Fibroblast of lung (primary cell): ENCODE data around the gene AGBL4. TPM values are rescaled to one million over a fixed set of nuclear protein-coding genes. Genes with fewer than 3 reads are reported as not detected.

ENCODE experiments used
- DNase-seq, 2 donors: peaks; one replicate each; pipeline versions ENCODE4 v3.0.0 to v3.0.0-alpha.2; 2010; ENCODE audit warnings: low read depth in 2 of 2
- H2AFZ ChIP-seq: 2 replicates; pipeline ENCODE4 v1.5.1; 2012; ENCODE audit warnings: low read length, control low read depth, inconsistent platforms
- H3K27ac ChIP-seq: 2 replicates; pipeline ENCODE4 v1.5.1; 2011; ENCODE audit warnings: low read length, control low read depth; ENCODE audit not compliant: insufficient read depth
- H3K27me3 ChIP-seq: 2 replicates; pipeline ENCODE4 v1.5.1; 2011; ENCODE audit warnings: mild to moderate bottlenecking, low read length; ENCODE audit not compliant: control insufficient read depth, insufficient read depth
- H3K36me3 ChIP-seq: 2 replicates; pipeline ENCODE4 v1.5.1; 2011; ENCODE audit warnings: low read length; ENCODE audit not compliant: control insufficient read depth, insufficient read depth
- H3K4me1 ChIP-seq: 2 replicates; pipeline ENCODE4 v1.5.1; 2011; ENCODE audit warnings: low read length; ENCODE audit not compliant: control insufficient read depth, insufficient read depth; ENCODE audit errors: extremely low read depth
- H3K4me2 ChIP-seq: 2 replicates; pipeline ENCODE4 v1.5.1; 2011; ENCODE audit warnings: low read length, control low read depth; ENCODE audit not compliant: insufficient read depth; ENCODE audit errors: extremely low read depth
- H3K4me3 ChIP-seq, 4 experiments: fragments of 200-600 bp in 1 of 4; sonication (generic) in 1 of 4; replicated peaks in 1 of 4; 2 replicates each; pipeline ENCODE4 v1.5.1; 2011 to 2016; ENCODE audit warnings: low read length in 4 of 4, low read depth in 3 of 4, mild to moderate bottlenecking in 3 of 4, control low read depth in 2 of 4, inconsistent platforms in 1 of 4, mixed read lengths in 1 of 4; ENCODE audit not compliant: insufficient read depth in 1 of 4; ENCODE audit errors: control extremely low read depth in 1 of 4
- H3K79me2 ChIP-seq: 2 replicates; pipeline ENCODE4 v1.5.1; 2012; ENCODE audit warnings: mild to moderate bottlenecking, low read length, inconsistent platforms; ENCODE audit not compliant: control insufficient read depth, insufficient read depth
- H3K9ac ChIP-seq: 2 replicates; pipeline ENCODE4 v1.5.1; 2011; ENCODE audit warnings: mild to moderate bottlenecking, low read length, control low read depth; ENCODE audit not compliant: insufficient read depth
- H3K9me3 ChIP-seq: 2 replicates; pipeline ENCODE4 v1.5.1; 2012; ENCODE audit warnings: low read depth, low read length; ENCODE audit not compliant: control insufficient read depth, insufficient read depth
- H4K20me1 ChIP-seq: 2 replicates; pipeline ENCODE4 v1.5.1; 2011; ENCODE audit warnings: low read length; ENCODE audit not compliant: control insufficient read depth, insufficient read depth; ENCODE audit errors: extremely low read depth
- EZH2 ChIP-seq: IDR thresholded peaks from 2 replicates; pipeline ENCODE4 v1.5.1; 2012; ENCODE audit warnings: low read length, control low read depth, mild to moderate bottlenecking; ENCODE audit errors: missing control alignments
- polyA plus RNA-seq, 2 donors: library from polyadenylated mRNA; depleted of rRNA in 1 of 2; stranded (reverse) in 1 of 2; unstranded in 1 of 2; fragments of >200 nt; gene quantifications; 2 replicates each; pipeline ENCODE4 v1.2.1, GENCODE V29; 2011 to 2012; ENCODE audit warnings: missing spikeins in 1 of 2
- total RNA-seq: library from RNA; depleted of rRNA; stranded (reverse); fragments of >200 nt; gene quantifications from 2 replicates; pipeline ENCODE4 v1.2.1, GENCODE V29; 2014
- TF ChIP-seq, protein P1 (sequence below), 2 donors: IDR thresholded peaks in 1 of 2; conservative IDR thresholded peaks in 1 of 2; 1 replicate in 1 of 2; 2 replicates in 1 of 2; pipeline ENCODE4 v1.5.1; 2011 to 2012; ENCODE audit warnings: low read length in 2 of 2, control low read depth in 1 of 2, inconsistent platforms in 1 of 2, low read depth in 1 of 2, mild to moderate bottlenecking in 1 of 2

The AGBL4 gene
- total and polyA plus RNA-seq, 2 donors (not counting 1 experiment from before 2014, with no cell fraction given), result not detected

DNA sequence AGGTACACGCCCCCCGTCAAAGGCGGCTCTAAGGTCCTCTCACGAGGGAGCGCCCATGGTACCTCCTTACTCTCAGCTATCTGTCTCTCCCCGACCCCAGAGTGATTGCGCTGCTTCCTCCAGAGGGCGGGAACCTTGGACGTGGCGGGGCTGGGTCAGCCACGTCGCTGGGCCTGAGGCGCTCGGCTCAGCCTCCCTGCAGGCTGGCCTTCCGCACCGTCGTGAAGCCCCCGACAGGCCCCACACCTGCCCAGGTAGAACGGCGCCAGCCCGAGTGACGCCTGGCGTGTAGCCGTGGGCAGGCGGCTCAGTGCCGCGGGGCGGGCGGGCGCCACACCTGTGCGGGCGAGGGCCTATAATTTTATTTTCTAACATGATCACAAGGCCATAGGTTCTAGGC is 1124.9 kb downstream of the AGBL4 start:
- Histone ChIP-seq H3K9me3 (no peaks in the 10 kb centered on the region), H3K27me3 (no peaks in the 10 kb centered on the region), H3K4me1 (no peaks in the 10 kb centered on the region), H3K4me2 (no peak overlapping the region), H3K9ac (no peak overlapping the region), H3K27ac (no peak overlapping the region), H3K4me3 (no peak overlapping the region), H3K36me3 (no peaks in the 10 kb centered on the region), H2AFZ (no peak overlapping the region), H3K79me2 (no peaks in the 10 kb centered on the region), H4K20me1 (no peaks in the 10 kb centered on the region)
- DNase-seq, result no peak
- no peak for TF ChIP-seq EZH2
- TF ChIP-seq, protein P1, sequence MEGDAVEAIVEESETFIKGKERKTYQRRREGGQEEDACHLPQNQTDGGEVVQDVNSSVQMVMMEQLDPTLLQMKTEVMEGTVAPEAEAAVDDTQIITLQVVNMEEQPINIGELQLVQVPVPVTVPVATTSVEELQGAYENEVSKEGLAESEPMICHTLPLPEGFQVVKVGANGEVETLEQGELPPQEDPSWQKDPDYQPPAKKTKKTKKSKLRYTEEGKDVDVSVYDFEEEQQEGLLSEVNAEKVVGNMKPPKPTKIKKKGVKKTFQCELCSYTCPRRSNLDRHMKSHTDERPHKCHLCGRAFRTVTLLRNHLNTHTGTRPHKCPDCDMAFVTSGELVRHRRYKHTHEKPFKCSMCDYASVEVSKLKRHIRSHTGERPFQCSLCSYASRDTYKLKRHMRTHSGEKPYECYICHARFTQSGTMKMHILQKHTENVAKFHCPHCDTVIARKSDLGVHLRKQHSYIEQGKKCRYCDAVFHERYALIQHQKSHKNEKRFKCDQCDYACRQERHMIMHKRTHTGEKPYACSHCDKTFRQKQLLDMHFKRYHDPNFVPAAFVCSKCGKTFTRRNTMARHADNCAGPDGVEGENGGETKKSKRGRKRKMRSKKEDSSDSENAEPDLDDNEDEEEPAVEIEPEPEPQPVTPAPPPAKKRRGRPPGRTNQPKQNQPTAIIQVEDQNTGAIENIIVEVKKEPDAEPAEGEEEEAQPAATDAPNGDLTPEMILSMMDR (conservative IDR thresholded peaks at IDR 0.05 in 1 of 2, IDR thresholded peaks at IDR 0.05 in 1 of 2; ENCODE audit: low read depth in 1 of 2, low read length in 2 of 2), result no peak

- H3K27ac ChIP-seq, result no peak overlapping the region
- H3K4me3 ChIP-seq, result no peak overlapping the region
- H2AFZ ChIP-seq, result no peak overlapping the region
- DNase-seq, result no peak
- H3K9me3 ChIP-seq, result no peaks in the 10 kb centered on the region
- H3K27me3 ChIP-seq, result no peaks in the 10 kb centered on the region
- no peaks in the 10 kb centered on the region for H4K20me1 ChIP-seq
- no peaks in the 10 kb centered on the region for H3K79me2 ChIP-seq
- H3K4me1 ChIP-seq, result no peaks in the 10 kb centered on the region
- TF ChIP-seq, protein P1 (conservative IDR thresholded peaks at IDR 0.05 in 1 of 2, IDR thresholded peaks at IDR 0.05 in 1 of 2; ENCODE audit: low read depth in 1 of 2, low read length in 2 of 2), result no peak
- TF ChIP-seq EZH2, result no peak
- H3K9ac ChIP-seq, result no peak overlapping the region
- H3K4me2 ChIP-seq, result no peak overlapping the region
- H3K36me3 ChIP-seq, result no peaks in the 10 kb centered on the region
Observed at GRCh38 chr1:48889615-48890014, 1134.1 kb downstream of the AGBL4 start.

DNA sequence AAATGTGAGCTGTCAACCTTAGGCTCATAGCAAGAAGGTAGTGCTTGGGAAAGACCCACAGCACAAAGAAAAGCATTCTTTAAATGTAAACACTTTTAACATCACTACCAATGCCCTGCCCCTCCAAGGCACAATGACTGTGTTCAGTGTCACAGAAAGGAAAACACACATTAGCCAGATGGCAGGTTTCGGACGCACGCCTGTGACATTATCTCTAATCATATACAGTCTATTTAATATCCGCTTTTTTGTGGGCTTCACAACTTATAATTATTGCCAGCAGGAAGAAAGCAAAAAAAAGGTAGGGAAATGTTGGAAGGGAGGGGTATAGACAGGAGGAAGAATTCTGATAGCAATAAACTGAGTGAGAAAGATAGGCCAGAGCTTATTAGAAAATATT is 1134.7 kb downstream of the AGBL4 start:
- Histone ChIP-seq H3K27ac (no peak overlapping the region), H3K36me3 (no peaks in the 10 kb centered on the region), H3K79me2 (no peaks in the 10 kb centered on the region), H3K4me2 (no peak overlapping the region), H2AFZ (no peak overlapping the region), H3K9me3 (no peaks in the 10 kb centered on the region), H3K4me1 (no peaks in the 10 kb centered on the region), H3K9ac (no peak overlapping the region), H3K27me3 (no peaks in the 10 kb centered on the region), H4K20me1 (no peaks in the 10 kb centered on the region), H3K4me3 (no peak overlapping the region)
- TF ChIP-seq, protein P1 (conservative IDR thresholded peaks at IDR 0.05 in 1 of 2, IDR thresholded peaks at IDR 0.05 in 1 of 2; ENCODE audit: low read depth in 1 of 2, low read length in 2 of 2), result no peak
- TF ChIP-seq EZH2, result no peak
- no peak for DNase-seq
